ENCODE results near the gene USP25. TPM values are rescaled to one million over a fixed set of nuclear protein-coding genes. Genes with fewer than 3 reads are reported as not detected.

USP25 gene
- total and polyA plus RNA-seq, 2 of the 8 experiments (the other 6 are each of a cell fraction or from before 2014, with no cell fraction given): 11.2 to 48.1 TPM

- Histone ChIP-seq H4K8ac (ENCODE audit: extremely low read depth, insufficient read depth, low read length) (no peak overlapping the region), H3K9ac (replicated peaks in 1 of 4; ENCODE audit: extremely low read depth in 1 of 4, low read depth in 3 of 4, low read length in 3 of 4) (no peak overlapping the region), H2AK5ac (ENCODE audit: low read depth, low read length) (no peak overlapping the region), H3K14ac (ENCODE audit: insufficient read length) (no peak overlapping the region), H4K5ac (ENCODE audit: insufficient read length, low read depth, low read length) (no peak overlapping the region), H2BK20ac (ENCODE audit: low read length) (no peak overlapping the region), H3K27me3 (replicated peaks in 1 of 4; ENCODE audit: control insufficient read depth in 3 of 4, extremely low read depth in 1 of 4, insufficient read depth in 3 of 4, low read length in 3 of 4) (no peaks in the 10 kb centered on the region), H2BK120ac (replicated peaks; ENCODE audit: low read depth, low read length) (no peak overlapping the region), H4K91ac (replicated peaks; ENCODE audit: insufficient read length, low read length) (no peak overlapping the region), H3K23me2 (ENCODE audit: low read depth, low read length) (no peaks in the 10 kb centered on the region), H3K18ac (ENCODE audit: extremely low read depth, low read length) (no peak overlapping the region), H3K9me3 (ENCODE audit: insufficient read depth in 2 of 2, low read depth in 1 of 2, low read length in 1 of 2) (no peaks in the 10 kb centered on the region), H3K4me1 (replicated peaks in 1 of 4; ENCODE audit: control insufficient read depth in 3 of 4, insufficient read depth in 4 of 4, low read length in 3 of 4) (no peaks in the 10 kb centered on the region), H3K56ac (replicated peaks; ENCODE audit: insufficient read length, low read depth, low read length) (no peak overlapping the region), H2BK12ac (ENCODE audit: low read depth, low read length) (no peak overlapping the region), H3K79me1 (ENCODE audit: low read depth, low read length) (no peaks in the 10 kb centered on the region), H3K4me3 (ENCODE audit: extremely low read depth in 1 of 4, insufficient read depth in 2 of 4, low read depth in 3 of 4, low read length in 4 of 4) (no peak overlapping the region), H4K20me1 (replicated peaks in 1 of 2; ENCODE audit: control insufficient read depth in 1 of 2, insufficient read depth in 2 of 2, low read length in 2 of 2) (peaks cover 0 to 2% of the 10 kb centered on the region in 2 experiments), H3K23ac (ENCODE audit: insufficient read length) (no peak overlapping the region), H3K36me3 (ENCODE audit: control insufficient read depth in 2 of 4, insufficient read depth in 4 of 4, low read length in 3 of 4) (peaks cover 0 to 18% (median 1%) of the 10 kb centered on the region in 4 experiments; a peak in 2 of 8 replicates), H3K27ac (ENCODE audit: low read depth, low read length) (no peak overlapping the region), H3K4me2 (ENCODE audit: insufficient read depth in 1 of 2, low read depth in 2 of 2, low read length in 2 of 2) (no peak overlapping the region), H3K79me2 (ENCODE audit: control insufficient read depth in 1 of 2, insufficient read depth in 2 of 2, low read length in 2 of 2) (no peaks in the 10 kb centered on the region), H2BK15ac (ENCODE audit: low read length) (no peak overlapping the region), H2BK5ac (ENCODE audit: low read depth, low read length) (no peak overlapping the region), H3K4ac (replicated peaks; ENCODE audit: insufficient read length, low read depth, low read length) (no peak overlapping the region), H2AFZ (ENCODE audit: low read length) (no peak overlapping the region)
- WGBS, 2 experiments (ENCODE audit: extremely low coverage in 1 of 2, insufficient coverage in 1 of 2, insufficient read length in 1 of 2, insufficient replicate concordance in 2 of 2, low coverage in 1 of 2, low lambda C conversion rate in 2 of 2, missing lambda C conversion rate in 1 of 2): 89% methylated on average over 2 of the region's 2 CpGs; no CpG with 5 or more reads in 1 of the 2 experiments
- POLR2A ChIA-PET (ENCODE audit: partially characterized antibody): no interaction called here
- no peak for FAIRE-seq
- no peak for DNase-seq (ENCODE audit: low read depth in 1 of 2, low spot score in 2 of 2)
- CTCF ChIA-PET (ENCODE audit: partially characterized antibody): no interaction called here
- TF ChIP-seq YY1 (IDR thresholded peaks at IDR 0.05; ENCODE audit: low read depth, low read length): no peak
- no peak for TF ChIP-seq CREB1 (IDR thresholded peaks at IDR 0.05)
- no peak for TF ChIP-seq HDAC2 (IDR thresholded peaks at IDR 0.05; ENCODE audit: borderline replicate concordance in 1 of 2, low read depth in 2 of 2, low read length in 2 of 2)
- no peak for TF ChIP-seq HDAC6 (IDR thresholded peaks at IDR 0.05; ENCODE audit: low read depth, low read length)
- TF ChIP-seq SIX5 (IDR thresholded peaks at IDR 0.05; ENCODE audit: low read depth, low read length): no peak
- TF ChIP-seq BRCA1 (IDR thresholded peaks at IDR 0.05; ENCODE audit: low read depth, low read length): no peak
- no peak for TF ChIP-seq RFX5 (IDR thresholded peaks at IDR 0.05; ENCODE audit: borderline replicate concordance, low read depth, low read length)
- TF ChIP-seq EP300 (IDR thresholded peaks at IDR 0.05; ENCODE audit: borderline replicate concordance in 1 of 2, low read depth in 2 of 2, low read length in 2 of 2): no peak
- TF ChIP-seq KDM4A (IDR thresholded peaks at IDR 0.05; ENCODE audit: low read depth, low read length, severe bottlenecking): no peak
- TF ChIP-seq NANOG (IDR thresholded peaks at IDR 0.05; ENCODE audit: insufficient read depth, low read depth, low read length, poor library complexity, severe bottlenecking): no peak
- TF ChIP-seq, protein P1, sequence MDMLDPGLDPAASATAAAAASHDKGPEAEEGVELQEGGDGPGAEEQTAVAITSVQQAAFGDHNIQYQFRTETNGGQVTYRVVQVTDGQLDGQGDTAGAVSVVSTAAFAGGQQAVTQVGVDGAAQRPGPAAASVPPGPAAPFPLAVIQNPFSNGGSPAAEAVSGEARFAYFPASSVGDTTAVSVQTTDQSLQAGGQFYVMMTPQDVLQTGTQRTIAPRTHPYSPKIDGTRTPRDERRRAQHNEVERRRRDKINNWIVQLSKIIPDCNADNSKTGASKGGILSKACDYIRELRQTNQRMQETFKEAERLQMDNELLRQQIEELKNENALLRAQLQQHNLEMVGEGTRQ (IDR thresholded peaks at IDR 0.05; ENCODE audit: low read length): no peak
- no peak for TF ChIP-seq RNF2 (IDR thresholded peaks at IDR 0.05; ENCODE audit: borderline replicate concordance, low read depth, low read length, missing control alignments, poor library complexity, severe bottlenecking)
- TF ChIP-seq ASH2L (IDR thresholded peaks at IDR 0.05; ENCODE audit: low read length): no peak
These were observed 109.8 kb downstream of the USP25 start for GRCh38 chr21:15839601-15840000.

Data from H1 (cell line).